SK-N-SH (cell line): ENCODE measurements around the gene BLCAP. TPM values are rescaled to one million over a fixed set of nuclear protein-coding genes. Genes with fewer than 3 reads are reported as not detected.
A peak's percentile ranks its signal among the peaks of the same experiment; 100 is the strongest.

ENCODE experiments used
- CTCF ChIA-PET: fragments of 300-600, 350-600 bp; formaldehyde crosslinking; extraction: SDS; loops from one replicate; lab custom pipeline; 2021; lab: Yijun Ruan, JAX
- POLR2A ChIA-PET: fragments of 350-600 bp; sonication (Branson Sonifier 250); formaldehyde crosslinking; extraction: SDS; loops from one replicate; lab custom pipeline; 2020; ENCODE audit warnings: antibody characterized with exemption, inconsistent platforms; lab: Yijun Ruan, JAX
- DNase-seq: peaks from one replicate; pipeline ENCODE4 v3.0.0; 2012
- H2AFZ ChIP-seq: fragments of 200-600 bp; sonication (generic); 2 replicates; pipeline ENCODE4 v1.8.1; 2016; ENCODE audit warnings: antibody characterized with exemption, mild to moderate bottlenecking, low read depth
- H3F3A ChIP-seq: fragments of 200-600 bp; sonication (generic); replicated peaks from 2 replicates; pipeline ENCODE3; 2016; ENCODE audit warnings: antibody characterized with exemption, mild to moderate bottlenecking; ENCODE audit not compliant: insufficient read depth
- H3K27ac ChIP-seq, 2 experiments: fragments of 200-500 bp in 1 of 2; fragments of 200-600 bp in 1 of 2; sonication (Bioruptor generic) in 1 of 2; sonication (generic), shearing (Covaris generic) in 1 of 2; 2 replicates each; pipeline versions ENCODE4 v1.5.1 to v1.6.1; 2014 to 2016; ENCODE audit warnings: low read depth in 2 of 2, inconsistent platforms in 1 of 2, low read length in 1 of 2, mild to moderate bottlenecking in 1 of 2, mixed read lengths in 1 of 2
- H3K27me3 ChIP-seq: fragments of 200-600 bp; sonication (generic), shearing (Covaris generic); 2 replicates; pipeline ENCODE4 v1.6.1; 2016; ENCODE audit warnings: mixed run types; ENCODE audit not compliant: insufficient read depth
- H3K36me3 ChIP-seq, 2 experiments: fragments of 200-500 bp in 1 of 2; fragments of 200-600 bp in 1 of 2; sonication (Bioruptor generic) in 1 of 2; sonication (generic) in 1 of 2; replicated peaks in 1 of 2; 2 replicates each; pipeline versions ENCODE3 to v1.5.1; 2014 to 2016; ENCODE audit warnings: low read length in 1 of 2, mild to moderate bottlenecking in 1 of 2; ENCODE audit not compliant: insufficient read depth in 2 of 2, control insufficient read depth in 1 of 2
- H3K4me1 ChIP-seq, 2 experiments: fragments of 200-500 bp in 1 of 2; fragments of 200-600 bp in 1 of 2; sonication (Bioruptor generic) in 1 of 2; sonication (generic), shearing (Covaris generic) in 1 of 2; 2 replicates each; pipeline versions ENCODE4 v1.5.1 to v1.6.1; 2014 to 2016; ENCODE audit warnings: low read depth in 1 of 2, low read length in 1 of 2, mixed run types in 1 of 2; ENCODE audit not compliant: insufficient read depth in 2 of 2, control insufficient read depth in 1 of 2
- H3K4me2 ChIP-seq: fragments of 200-600 bp; sonication (generic), shearing (Covaris generic); 2 replicates; pipeline ENCODE4 v1.6.1; 2017; ENCODE audit warnings: mixed run types
- H3K4me3 ChIP-seq, 2 experiments: fragments of 200-500 bp in 1 of 2; fragments of 200-600 bp in 1 of 2; sonication (Bioruptor generic) in 1 of 2; sonication (generic), shearing (Covaris generic) in 1 of 2; 2 replicates each; pipeline versions ENCODE4 v1.5.1 to v1.8.1; 2014 to 2016; ENCODE audit warnings: low read depth in 2 of 2, inconsistent platforms in 1 of 2, low read length in 1 of 2, mild to moderate bottlenecking in 1 of 2, mixed read lengths in 1 of 2, moderate library complexity in 1 of 2
- H3K79me2 ChIP-seq: fragments of 200-600 bp; sonication (generic); 2 replicates; pipeline ENCODE4 v1.8.1; 2017; ENCODE audit warnings: mild to moderate bottlenecking; ENCODE audit not compliant: insufficient read depth
- H3K9ac ChIP-seq: fragments of 200-600 bp; sonication (generic); 2 replicates; pipeline ENCODE4 v1.6.1; 2017; ENCODE audit warnings: mixed run types
- H3K9me2 ChIP-seq: fragments of 200-600 bp; sonication (generic); 2 replicates; pipeline ENCODE4 v1.6.1; 2017; ENCODE audit warnings: mixed run types
- H3K9me3 ChIP-seq: fragments of 200-600 bp; sonication (generic); 2 replicates; pipeline ENCODE4 v1.6.1; 2017; ENCODE audit warnings: mixed run types, mild to moderate bottlenecking, moderate library complexity
- H4K20me1 ChIP-seq: fragments of 200-600 bp; sonication (generic); 2 replicates; pipeline ENCODE4 v1.6.1; 2017; ENCODE audit warnings: mild to moderate bottlenecking, mixed run types; ENCODE audit not compliant: insufficient read depth
- CHD2 ChIP-seq: fragments of 150-350 bp; IDR thresholded peaks from 2 replicates; pipeline ENCODE4 v1.6.1; 2018; ENCODE audit warnings: low read length; ENCODE audit not compliant: partially characterized antibody
- ELF1 ChIP-seq: IDR thresholded peaks from 2 replicates; pipeline ENCODE4 v1.4.0; 2012
- FOSL2 ChIP-seq: IDR thresholded peaks from 2 replicates; pipeline ENCODE4 v1.4.0; 2012; ENCODE audit warnings: low read depth, mild to moderate bottlenecking, moderate library complexity, borderline replicate concordance
- FOXM1 ChIP-seq: IDR thresholded peaks from 2 replicates; pipeline ENCODE4 v1.4.0; 2012; ENCODE audit warnings: low read depth, mild to moderate bottlenecking
- GABPA ChIP-seq: IDR thresholded peaks from 2 replicates; pipeline ENCODE4 v1.4.0; 2012; ENCODE audit warnings: low read depth, mild to moderate bottlenecking
- IRF3 ChIP-seq: fragments of 150-350 bp; IDR thresholded peaks from 2 replicates; pipeline ENCODE4 v1.6.1; 2016; ENCODE audit warnings: mild to moderate bottlenecking, low read depth, low read length
- MEF2A ChIP-seq: IDR thresholded peaks from 2 replicates; pipeline ENCODE4 v1.4.0; 2012; ENCODE audit warnings: low read depth, borderline replicate concordance
- NFIC ChIP-seq: IDR thresholded peaks from 2 replicates; pipeline ENCODE4 v1.4.0; 2012; ENCODE audit warnings: borderline replicate concordance
- NRF1 ChIP-seq: IDR thresholded peaks from 2 replicates; pipeline ENCODE4 v1.6.1; 2012; ENCODE audit warnings: low read depth, mild to moderate bottlenecking, low read length
- RCOR1 ChIP-seq: fragments of 150-350 bp; IDR thresholded peaks from 2 replicates; pipeline ENCODE4 v1.6.1; 2017; ENCODE audit warnings: antibody characterized with exemption, low read length
- RFX5 ChIP-seq: IDR thresholded peaks from 2 replicates; pipeline ENCODE4 v1.6.1; 2012; ENCODE audit warnings: mild to moderate bottlenecking, improper control_type of control experiment, low read length
- SIN3A ChIP-seq: IDR thresholded peaks from 2 replicates; pipeline ENCODE4 v1.6.1; 2012; ENCODE audit warnings: low read depth, mild to moderate bottlenecking, low read length, moderate library complexity, borderline replicate concordance
- TCF12 ChIP-seq: IDR thresholded peaks from 2 replicates; pipeline ENCODE4 v1.4.0; 2012
- TEAD4 ChIP-seq: IDR thresholded peaks from 2 replicates; pipeline ENCODE4 v1.4.0; 2012; ENCODE audit warnings: mild to moderate bottlenecking, borderline replicate concordance; ENCODE audit not compliant: insufficient read depth
- YY1 ChIP-seq: IDR thresholded peaks from 2 replicates; pipeline ENCODE4 v1.4.0; 2012; ENCODE audit warnings: low read depth, mild to moderate bottlenecking
- WGBS: methylation state at CpG from one replicate; pipeline ENCODE4 v1.1.6; 2017; ENCODE audit warnings: low lambda C conversion rate; 5-methylcytosine and 5-hydroxymethylcytosine counted together
- polyA plus RNA-seq, 3 experiments: library from polyadenylated mRNA; depleted of rRNA; stranded (reverse); fragments of >200 nt; gene quantifications; 2 replicates each; pipeline ENCODE4 v1.2.3, GENCODE V29; 2012
- TF ChIP-seq, protein P1 (sequence below): IDR thresholded peaks from 2 replicates; pipeline ENCODE4 v1.4.0; 2012; ENCODE audit warnings: low read depth, borderline replicate concordance
- TF ChIP-seq, protein P2 (sequence below): IDR thresholded peaks from 2 replicates; pipeline ENCODE4 v1.4.0; 2012; ENCODE audit warnings: low read depth, borderline replicate concordance

The BLCAP gene
- polyA plus RNA-seq, 1 of the 3 experiments (the other 2 are of a cell fraction) = 55.8 TPM

DNA sequence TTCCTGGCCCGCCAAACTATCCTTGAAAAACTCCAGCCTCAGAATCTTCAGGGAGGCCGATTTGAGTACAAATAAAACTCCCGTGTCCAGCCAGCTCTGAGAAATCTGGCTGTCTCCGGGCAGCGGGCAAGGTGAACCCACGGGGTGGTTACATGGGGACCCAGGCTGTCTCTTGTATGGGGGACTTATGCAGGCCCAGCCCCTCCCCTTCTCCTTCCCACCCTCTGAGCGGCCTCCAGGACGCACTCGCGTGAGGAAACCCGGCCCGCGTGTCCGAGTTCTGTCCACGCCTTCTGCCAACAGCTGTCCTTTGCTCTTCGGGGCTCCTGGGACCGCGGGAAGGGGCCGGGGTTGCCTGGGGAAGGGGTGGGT, 36.3 kb upstream of the BLCAP start:
- Histone ChIP-seq H3K79me2 (no peaks in the 10 kb centered on the region), H3K9ac (no peak overlapping the region), H3K27ac (no peak overlapping the region), H4K20me1 (no peaks in the 10 kb centered on the region), H3K9me2 (no peaks in the 10 kb centered on the region), H3K4me2 (no peak overlapping the region), H3K4me3 (0 out of 4 replicates have a peak overlapping the region, but pooled peaks of 1 of the 2 experiments have one; percentile 29), H3K27me3 (peaks cover 16% of the 10 kb centered on the region), H3F3A (no peaks in the 10 kb centered on the region)
- CTCF ChIA-PET = interaction anchor here (0.6 to 4.1 kb wide), 156 partner anchors 9 to 845 kb away, joined by 3 to 65 read pairs (median 4); partner anchors contain the start of genes CTNNBL1, RPRD1B, TTI1 and VSTM2L
- no peak for DNase-seq
- POLR2A ChIA-PET = no interaction called here
- WGBS = 35% methylated on average over 19 of the region's 19 CpGs
- TF ChIP-seq NFIC = no peak
- TF ChIP-seq GABPA = no peak
- no peak for TF ChIP-seq SIN3A
- no peak for TF ChIP-seq ELF1
- TF ChIP-seq NRF1 = no peak
- TF ChIP-seq, protein P1, sequence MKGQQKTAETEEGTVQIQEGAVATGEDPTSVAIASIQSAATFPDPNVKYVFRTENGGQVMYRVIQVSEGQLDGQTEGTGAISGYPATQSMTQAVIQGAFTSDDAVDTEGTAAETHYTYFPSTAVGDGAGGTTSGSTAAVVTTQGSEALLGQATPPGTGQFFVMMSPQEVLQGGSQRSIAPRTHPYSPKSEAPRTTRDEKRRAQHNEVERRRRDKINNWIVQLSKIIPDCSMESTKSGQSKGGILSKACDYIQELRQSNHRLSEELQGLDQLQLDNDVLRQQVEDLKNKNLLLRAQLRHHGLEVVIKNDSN = no peak
- TF ChIP-seq TCF12 = no peak
- TF ChIP-seq IRF3 = no peak
- TF ChIP-seq RFX5 = no peak
- TF ChIP-seq FOXM1 = no peak
- TF ChIP-seq, all 33 proteins: peak for 0
- H3K4me1 ChIP-seq = peaks cover 0 to 3% of the 10 kb centered on the region in 2 experiments; a peak in 1 of 4 replicates
- no peaks in the 10 kb centered on the region for H3K9me3 ChIP-seq
- H3K36me3 ChIP-seq = no peaks in the 10 kb centered on the region
- no peak overlapping the region for H2AFZ ChIP-seq

GRCh38 chr20:37562695-37563480, 35.2 kb upstream of the BLCAP start:
- Histone ChIP-seq H3K9ac (no peak overlapping the region), H3F3A (no peaks in the 10 kb centered on the region), H3K4me1 (peaks cover 0 to 3% of the 10 kb centered on the region in 2 experiments; a peak in 1 of 4 replicates), H3K4me3 (no peak overlapping the region), H3K9me3 (no peaks in the 10 kb centered on the region), H4K20me1 (no peaks in the 10 kb centered on the region), H3K79me2 (no peaks in the 10 kb centered on the region), H3K27me3 (peaks cover 19% of the 10 kb centered on the region), H2AFZ (no peak overlapping the region), H3K4me2 (no peak overlapping the region), H3K9me2 (no peaks in the 10 kb centered on the region), H3K27ac (no peak overlapping the region), H3K36me3 (no peaks in the 10 kb centered on the region)
- ChIA-PET POLR2A (no interaction called here), CTCF (interaction anchor here (1.3 to 4.1 kb wide), 6 partner anchors 18 to 658 kb away, joined by 3 to 51 read pairs (median 9); no protein-coding TSS in a partner anchor)
- 70% methylated on average over 3 of the region's 3 CpGs for WGBS
- TF ChIP-seq MEF2A (no peak), TEAD4 (no peak), RCOR1 (no peak), NRF1 (no peak), CHD2 (no peak), YY1 (no peak), RFX5 (no peak), FOSL2 (no peak)
- TF ChIP-seq, protein P2, sequence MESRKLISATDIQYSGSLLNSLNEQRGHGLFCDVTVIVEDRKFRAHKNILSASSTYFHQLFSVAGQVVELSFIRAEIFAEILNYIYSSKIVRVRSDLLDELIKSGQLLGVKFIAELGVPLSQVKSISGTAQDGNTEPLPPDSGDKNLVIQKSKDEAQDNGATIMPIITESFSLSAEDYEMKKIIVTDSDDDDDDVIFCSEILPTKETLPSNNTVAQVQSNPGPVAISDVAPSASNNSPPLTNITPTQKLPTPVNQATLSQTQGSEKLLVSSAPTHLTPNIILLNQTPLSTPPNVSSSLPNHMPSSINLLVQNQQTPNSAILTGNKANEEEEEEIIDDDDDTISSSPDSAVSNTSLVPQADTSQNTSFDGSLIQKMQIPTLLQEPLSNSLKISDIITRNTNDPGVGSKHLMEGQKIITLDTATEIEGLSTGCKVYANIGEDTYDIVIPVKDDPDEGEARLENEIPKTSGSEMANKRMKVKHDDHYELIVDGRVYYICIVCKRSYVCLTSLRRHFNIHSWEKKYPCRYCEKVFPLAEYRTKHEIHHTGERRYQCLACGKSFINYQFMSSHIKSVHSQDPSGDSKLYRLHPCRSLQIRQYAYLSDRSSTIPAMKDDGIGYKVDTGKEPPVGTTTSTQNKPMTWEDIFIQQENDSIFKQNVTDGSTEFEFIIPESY = no peak
- no peak for DNase-seq
